ENCODE data around the gene GRB7. TPM values are rescaled to one million over a fixed set of nuclear protein-coding genes. Genes with fewer than 3 reads are reported as not detected.
"Not testable (repeated sequence)": the region's sequence is repeated elsewhere in the genome, so short reads cannot be mapped to it uniquely, and the experiment has no call there.

GRB7 gene
- total RNA-seq, 1 experiment from 2014 or later, result 7.3 TPM

- POLR2A ChIA-PET, result interaction anchor here (1.2 kb wide), 1 partner anchor 11 kb away, joined by 4 read pairs; no protein-coding TSS in a partner anchor
- BruUV-seq (replicated peaks), result no TSS peak
- intact Hi-C loops (cut with micrococcal nuclease), result no loop called here
- Mint-ChIP-seq H3K4me1 (ENCODE audit: insufficient read depth, unreplicated experiment) (no peaks in the 10 kb centered on the region), H3K27ac (ENCODE audit: low read depth, unreplicated experiment) (no peak overlapping the region), H3K27me3 (ENCODE audit: insufficient read depth, unreplicated experiment) (no peaks in the 10 kb centered on the region), H3K36me3 (ENCODE audit: insufficient read depth, unreplicated experiment) (no peaks in the 10 kb centered on the region), H3K4me3 (ENCODE audit: unreplicated experiment) (no peak overlapping the region), H3K9me3 (ENCODE audit: unreplicated experiment) (no peaks in the 10 kb centered on the region)
- no peak for TF ChIP-seq CTCF (IDR thresholded peaks at IDR 0.05; ENCODE audit: unreplicated experiment)
- CTCF ChIA-PET, result interaction anchor here (1.0 to 1.8 kb wide), 3 partner anchors 10 to 72 kb away, joined by 3 to 5 read pairs (median 4); no protein-coding TSS in a partner anchor
- no peak for DNase-seq (ENCODE audit: unreplicated experiment)
These were observed 43.1 kb upstream of the GRB7 start for GRCh38 chr17:39694593-39694992.

- CTCF ChIA-PET, result interaction anchor here (0.8 to 1.8 kb wide), 5 partner anchors 10 to 73 kb away, joined by 3 to 5 read pairs (median 4); no protein-coding TSS in a partner anchor
- Mint-ChIP-seq H3K4me1 (ENCODE audit: insufficient read depth, unreplicated experiment) (no peaks in the 10 kb centered on the region), H3K4me3 (ENCODE audit: unreplicated experiment) (no peak overlapping the region), H3K36me3 (ENCODE audit: insufficient read depth, unreplicated experiment) (no peaks in the 10 kb centered on the region), H3K9me3 (ENCODE audit: unreplicated experiment) (no peaks in the 10 kb centered on the region), H3K27ac (ENCODE audit: low read depth, unreplicated experiment) (no peak overlapping the region), H3K27me3 (ENCODE audit: insufficient read depth, unreplicated experiment) (no peaks in the 10 kb centered on the region)
- POLR2A ChIA-PET, result interaction anchor here (1.2 to 1.3 kb wide), 2 partner anchors 11 to 17 kb away, joined by 4 read pairs; no protein-coding TSS in a partner anchor
- no peak for DNase-seq (ENCODE audit: unreplicated experiment)
- intact Hi-C loops (cut with micrococcal nuclease), result no loop called here
- no peak for TF ChIP-seq CTCF (IDR thresholded peaks at IDR 0.05; ENCODE audit: unreplicated experiment)
- no TSS peak for BruUV-seq (replicated peaks)
These were observed 42.7 kb upstream of the GRB7 start for GRCh38 chr17:39695089-39695474.

GRCh38 chr17:39696731-39697130, 41.0 kb upstream of the GRB7 start:
- TF ChIP-seq CTCF (IDR thresholded peaks at IDR 0.05; ENCODE audit: unreplicated experiment), result no peak
- Mint-ChIP-seq H3K27me3 (ENCODE audit: insufficient read depth, unreplicated experiment) (no peaks in the 10 kb centered on the region), H3K4me3 (ENCODE audit: unreplicated experiment) (no peak overlapping the region), H3K9me3 (ENCODE audit: unreplicated experiment) (no peaks in the 10 kb centered on the region), H3K36me3 (ENCODE audit: insufficient read depth, unreplicated experiment) (no peaks in the 10 kb centered on the region), H3K27ac (ENCODE audit: low read depth, unreplicated experiment) (no peak overlapping the region), H3K4me1 (ENCODE audit: insufficient read depth, unreplicated experiment) (peaks cover 10% of the 10 kb centered on the region)
- BruUV-seq (replicated peaks), result no TSS peak
- DNase-seq (ENCODE audit: unreplicated experiment), result no peak
- ChIA-PET CTCF (interaction anchor here (0.6 kb wide), 1 partner anchor 337 kb away, joined by 3 read pairs; no protein-coding TSS in a partner anchor), POLR2A (interaction anchor here (0.8 kb wide), 1 partner anchor 9 kb away, joined by 3 read pairs; the partner anchor contains the start of gene PGAP3)
- intact Hi-C loops (cut with micrococcal nuclease), result no loop called here

GRCh38 chr17:39697961-39698360, 39.8 kb upstream of the GRB7 start:
- BruUV-seq (replicated peaks), result no TSS peak
- no peaks in the 10 kb centered on the region for H3K27me3 Mint-ChIP-seq (ENCODE audit: insufficient read depth, unreplicated experiment)
- H3K4me3 Mint-ChIP-seq (ENCODE audit: unreplicated experiment), result no peak overlapping the region
- no peaks in the 10 kb centered on the region for H3K36me3 Mint-ChIP-seq (ENCODE audit: insufficient read depth, unreplicated experiment)
- peaks cover 15% of the 10 kb centered on the region for H3K4me1 Mint-ChIP-seq (ENCODE audit: insufficient read depth, unreplicated experiment)
- ChIA-PET CTCF (interaction anchor here (0.5 to 1.4 kb wide), 5 partner anchors 32 to 63 kb away, joined by 3 to 4 read pairs (median 3); no protein-coding TSS in a partner anchor), POLR2A (interaction anchor here (0.6 kb wide), 2 partner anchors 9 to 36 kb away, joined by 3 read pairs; no protein-coding TSS in a partner anchor)
- intact Hi-C loops (cut with micrococcal nuclease), result no loop called here
- DNase-seq (ENCODE audit: unreplicated experiment), result no peak
- no peak overlapping the region for H3K27ac Mint-ChIP-seq (ENCODE audit: low read depth, unreplicated experiment)
- no peak for TF ChIP-seq CTCF (IDR thresholded peaks at IDR 0.05; ENCODE audit: unreplicated experiment)
- H3K9me3 Mint-ChIP-seq (ENCODE audit: unreplicated experiment), result no peaks in the 10 kb centered on the region

- DNase-seq (ENCODE audit: unreplicated experiment); BruUV-seq (replicated peaks); H3K36me3 Mint-ChIP-seq (ENCODE audit: insufficient read depth, unreplicated experiment); H3K27me3 Mint-ChIP-seq (ENCODE audit: insufficient read depth, unreplicated experiment); H3K9me3 Mint-ChIP-seq (ENCODE audit: unreplicated experiment); intact Hi-C loops (cut with micrococcal nuclease): not testable (repeated sequence)
- ChIA-PET POLR2A (interaction anchor here (0.6 to 3.1 kb wide), 21 partner anchors 11 to 282 kb away, joined by 3 to 68 read pairs (median 6); partner anchors contain the start of genes CDK12, MIEN1, PGAP3 and PSMD3), CTCF (interaction anchor here (0.8 to 2.5 kb wide), 4 partner anchors 8 to 80 kb away, joined by 3 to 13 read pairs (median 4); partner anchors contain the start of gene MIEN1)
- Mint-ChIP-seq H3K4me3 (ENCODE audit: unreplicated experiment) (peak overlapping the region; percentile 81), H3K4me1 (ENCODE audit: insufficient read depth, unreplicated experiment) (peaks cover 15% of the 10 kb centered on the region), H3K27ac (ENCODE audit: low read depth, unreplicated experiment) (peak overlapping the region; percentile 56)
These were observed 38.5 kb upstream of the GRB7 start for GRCh38 chr17:39699157-39699817.
